Vagina (tissue), 2 donors: Measurements from ENCODE around the gene SMAD1.

Experiments
- CTCF ChIP-seq, 3 experiments: fragments of 450-650 bp in 2 of 3; fragments of 200-600 bp in 1 of 3; sonication (generic) in 1 of 3; IDR thresholded peaks; one replicate each; pipeline ENCODE4 v1.5.1; 2017 to 2019; ENCODE audit warnings: antibody characterized with exemption in 3 of 3, mild to moderate bottlenecking in 2 of 3, moderate library complexity in 2 of 3
- POLR2A ChIP-seq, 2 donors: fragments of 450-650 bp; IDR thresholded peaks; one replicate each; pipeline ENCODE4 v1.6.1; 2017; ENCODE audit warnings: antibody characterized with exemption in 2 of 2, mild to moderate bottlenecking in 2 of 2, moderate library complexity in 2 of 2
- POLR2AphosphoS5 ChIP-seq, 2 donors: sonication (generic); formaldehyde crosslinking; IDR thresholded peaks; one replicate each; pipeline ENCODE4 v1.9.0; 2017; ENCODE audit warnings: antibody characterized with exemption in 2 of 2, mild to moderate bottlenecking in 2 of 2, low read depth in 1 of 2; ENCODE audit not compliant: insufficient read depth in 1 of 2

- TF ChIP-seq POLR2A (IDR thresholded peaks at IDR 0.05) (no peak), CTCF (IDR thresholded peaks at IDR 0.05) (no peak), POLR2AphosphoS5 (IDR thresholded peaks at IDR 0.05; ENCODE audit: insufficient read depth in 1 of 2, low read depth in 1 of 2) (no peak)
Observed at GRCh38 chr4:145489556-145489955, 7.9 kb downstream of the SMAD1 start.
